ENCODE data around the gene AGFG2.

Gene AGFG2

GRCh38 chr7:100613412-100614175, 74.6 kb downstream of the AGFG2 start:
- H3K4me1 Mint-ChIP-seq = peaks cover 22% of the 10 kb centered on the region
- no peak overlapping the region for H3K27ac Mint-ChIP-seq

GRCh38 chr7:100614308-100614861, 75.4 kb downstream of the AGFG2 start:
- ATAC-seq (no peak), DNase-seq (no peak)
- Mint-ChIP-seq H3K27ac (no peak overlapping the region), H3K27me3 (no peaks in the 10 kb centered on the region), H3K4me1 (peaks cover 22% of the 10 kb centered on the region), H3K4me3 (no peak overlapping the region), H3K9me3 (no peaks in the 10 kb centered on the region)

More at GRCh38 chr7:100613412-100614175, 74.6 kb downstream of the AGFG2 start:
- DNase-seq (no peak), ATAC-seq (no peak)
- Mint-ChIP-seq H3K9me3 (no peaks in the 10 kb centered on the region), H3K27me3 (no peaks in the 10 kb centered on the region), H3K4me3 (peak overlapping the region; percentile 99 to 100)

Data from stimulated activated naive CD8-positive, alpha-beta T cell treated with anti-CD3 and anti-CD28 coated beads, Interleukin-15, amount 100 ng/mL, for 72 hours (primary cell).